Neuronal stem cell (in vitro differentiated cells): Measurements from ENCODE around the gene SH3PXD2A.

ENCODE experiments used
- DNase-seq: peaks from one replicate; pipeline ENCODE4 v3.0.0-alpha.2; 2013; ENCODE audit warnings: low spot score
- H2AFZ ChIP-seq: one replicate; pipeline ENCODE4 v1.6.1; 2013; ENCODE audit warnings: mild to moderate bottlenecking, low read length, inconsistent platforms
- H2AK5ac ChIP-seq: 2 replicates; pipeline ENCODE4 v1.6.1; 2013; ENCODE audit warnings: low read depth, mild to moderate bottlenecking, inconsistent platforms, low read length, moderate library complexity, mixed read lengths
- H2BK120ac ChIP-seq: 2 replicates; pipeline ENCODE4 v1.6.1; 2013; ENCODE audit warnings: low read depth, mild to moderate bottlenecking, inconsistent platforms, low read length, moderate library complexity, mixed read lengths
- H2BK12ac ChIP-seq: one replicate; pipeline ENCODE4 v1.6.1; 2013; ENCODE audit warnings: low read length, inconsistent platforms
- H2BK15ac ChIP-seq: 2 replicates; pipeline ENCODE4 v1.6.1; 2013; ENCODE audit warnings: mild to moderate bottlenecking, low read length, inconsistent platforms, mixed read lengths
- H2BK5ac ChIP-seq: one replicate; pipeline ENCODE4 v1.6.1; 2013; ENCODE audit warnings: inconsistent platforms, mild to moderate bottlenecking, low read length, moderate library complexity
- H3K14ac ChIP-seq: one replicate; pipeline ENCODE4 v1.6.1; 2013; ENCODE audit warnings: low read length, inconsistent platforms
- H3K18ac ChIP-seq: 2 replicates; pipeline ENCODE4 v1.6.1; 2013; ENCODE audit warnings: low read length, inconsistent platforms
- H3K23ac ChIP-seq: 2 replicates; pipeline ENCODE4 v1.6.1; 2013; ENCODE audit warnings: low read depth, mild to moderate bottlenecking, mixed read lengths, low read length, inconsistent platforms; ENCODE audit not compliant: poor library complexity
- H3K27ac ChIP-seq: replicated peaks from 3 replicates; pipeline ENCODE4 v1.5.1; 2013; ENCODE audit warnings: low read length, inconsistent platforms
- H3K27me3 ChIP-seq, 3 experiments: 2 replicates each; pipeline ENCODE4 v1.6.1; 2013; ENCODE audit warnings: low read length in 3 of 3, mild to moderate bottlenecking in 2 of 3, inconsistent platforms in 1 of 3, low read depth in 1 of 3, mixed read lengths in 1 of 3, moderate library complexity in 1 of 3; ENCODE audit not compliant: control insufficient read depth in 3 of 3, insufficient read depth in 3 of 3
- H3K36me3 ChIP-seq, 2 donors: replicated peaks in 1 of 2; 2 replicates each; pipeline ENCODE4 v1.6.1; 2013; ENCODE audit warnings: low read length in 2 of 2; ENCODE audit not compliant: control insufficient read depth in 2 of 2, insufficient read depth in 2 of 2
- H3K4ac ChIP-seq: 2 replicates; pipeline ENCODE4 v1.6.1; 2013; ENCODE audit warnings: inconsistent platforms, mild to moderate bottlenecking, low read length, moderate library complexity
- H3K4me1 ChIP-seq, 2 donors: 1 replicate in 1 of 2; 2 replicates in 1 of 2; pipeline ENCODE4 v1.6.1; 2013; ENCODE audit warnings: low read length in 2 of 2, low read depth in 1 of 2; ENCODE audit not compliant: control insufficient read depth in 2 of 2, insufficient read depth in 1 of 2
- H3K4me2 ChIP-seq: one replicate; pipeline ENCODE4 v1.6.1; 2013; ENCODE audit warnings: mild to moderate bottlenecking, low read length, inconsistent platforms; ENCODE audit not compliant: insufficient read depth, poor library complexity, severe bottlenecking
- H3K4me3 ChIP-seq, 2 donors: 2 replicates each; pipeline ENCODE4 v1.5.1; 2013; ENCODE audit warnings: low read length in 2 of 2, mild to moderate bottlenecking in 2 of 2, inconsistent platforms in 1 of 2, moderate library complexity in 1 of 2
- H3K79me1 ChIP-seq: one replicate; pipeline ENCODE4 v1.6.1; 2013; ENCODE audit warnings: low read depth, mild to moderate bottlenecking, inconsistent platforms, low read length, moderate library complexity
- H3K9ac ChIP-seq: one replicate; pipeline ENCODE4 v1.6.1; 2013; ENCODE audit warnings: mild to moderate bottlenecking, low read depth, low read length, inconsistent platforms; ENCODE audit not compliant: poor library complexity
- H3K9me3 ChIP-seq, 2 donors: replicated peaks in 1 of 2; 2 replicates each; pipeline versions ENCODE3 to v1.6.1; 2013; ENCODE audit warnings: low read length in 2 of 2, mild to moderate bottlenecking in 2 of 2, inconsistent platforms in 1 of 2, low read depth in 1 of 2, mixed read lengths in 1 of 2, moderate library complexity in 1 of 2; ENCODE audit not compliant: control insufficient read depth in 2 of 2, insufficient read depth in 1 of 2
- H4K8ac ChIP-seq: one replicate; pipeline ENCODE4 v1.6.1; 2013; ENCODE audit warnings: low read depth, mild to moderate bottlenecking, inconsistent platforms, low read length, moderate library complexity
- H4K91ac ChIP-seq: one replicate; pipeline ENCODE4 v1.6.1; 2013; ENCODE audit warnings: low read length, low read depth, mild to moderate bottlenecking, inconsistent platforms; ENCODE audit not compliant: poor library complexity
- WGBS, 2 donors: extraction: QIAGEN DNeasy Blood & Tissue Kit; methylation state at CpG; one replicate each; pipeline ENCODE4 v1.1.7; 2013; ENCODE audit warnings: missing lambda C conversion rate in 2 of 2, mixed read lengths in 1 of 2; ENCODE audit not compliant: insufficient read length in 2 of 2, insufficient replicate concordance in 1 of 2; ENCODE audit errors: extremely low coverage in 2 of 2; 5-methylcytosine and 5-hydroxymethylcytosine counted together

SH3PXD2A gene

DNA sequence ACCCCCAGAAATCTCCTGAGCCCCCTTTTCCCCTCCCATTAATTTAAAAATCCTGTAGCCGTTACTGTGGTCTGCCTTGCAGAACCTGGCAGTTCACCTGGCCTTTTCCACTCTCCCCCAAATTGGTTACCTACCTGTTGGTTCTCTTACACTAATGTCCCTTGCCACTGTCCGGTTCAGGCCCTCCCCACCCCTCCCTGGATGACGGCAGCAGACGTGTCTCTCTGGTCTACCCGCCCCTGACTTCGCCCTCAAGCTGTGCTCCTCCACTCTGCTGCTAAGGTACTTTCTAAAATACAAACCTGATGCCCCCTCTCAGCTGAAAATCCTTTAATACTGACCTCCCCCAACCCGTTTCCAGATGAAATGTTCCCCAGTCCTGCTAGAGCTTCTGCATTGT lies 15.6 kb upstream of the SH3PXD2A start:
- Histone ChIP-seq H3K23ac (no peak overlapping the region), H3K18ac (no peak overlapping the region), H4K8ac (no peak overlapping the region), H3K79me1 (no peaks in the 10 kb centered on the region), H2BK5ac (no peak overlapping the region), H3K36me3 (no peaks in the 10 kb centered on the region), H2BK15ac (no peak overlapping the region), H3K27ac (no peak overlapping the region), H3K4ac (no peak overlapping the region), H3K14ac (no peak overlapping the region), H3K4me1 (no peaks in the 10 kb centered on the region), H4K91ac (no peak overlapping the region), H2BK120ac (no peak overlapping the region), H2BK12ac (no peak overlapping the region), H3K9me3 (peaks cover 0 to under 1% of the 10 kb centered on the region in 2 donors), H3K9ac (no peak overlapping the region), H3K4me3 (no peak overlapping the region), H2AK5ac (no peak overlapping the region), H3K4me2 (no peak overlapping the region), H3K27me3 (no peaks in the 10 kb centered on the region), H2AFZ (peak overlapping the region; percentile 32)
- DNase-seq: no peak
- no CpG with 5 or more reads among the region's 7 CpGs for WGBS, 2 donors

DNA sequence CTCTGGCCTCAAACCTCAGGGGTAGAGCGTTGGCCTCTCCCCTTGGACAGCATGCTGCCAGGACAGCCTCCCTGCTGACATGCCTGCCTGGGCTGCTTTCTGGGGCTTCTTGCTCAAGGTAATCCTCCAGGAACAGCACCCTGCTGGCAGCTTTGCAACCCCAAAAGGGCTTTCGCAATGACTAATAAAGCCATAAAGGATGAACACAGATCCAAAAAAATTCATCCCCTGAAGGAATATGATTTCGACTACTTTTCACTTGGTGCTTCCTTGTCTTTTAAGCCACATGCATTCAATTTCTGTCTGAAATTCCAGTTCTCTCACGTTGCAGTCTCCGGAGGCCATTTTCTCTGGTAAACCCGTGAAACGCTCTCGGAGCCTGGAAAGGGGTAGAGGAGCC lies 15.1 kb upstream of the SH3PXD2A start:
- no peak overlapping the region for H3K4ac ChIP-seq
- H3K18ac ChIP-seq: no peak overlapping the region
- no peak overlapping the region for H3K14ac ChIP-seq
- no peak overlapping the region for H2BK5ac ChIP-seq
- H3K4me1 ChIP-seq: no peaks in the 10 kb centered on the region
- peaks cover 0 to 4% of the 10 kb centered on the region in 2 donors for H3K9me3 ChIP-seq
- no peak overlapping the region for H3K4me3 ChIP-seq
- no peak overlapping the region for H3K23ac ChIP-seq
- no peak overlapping the region for H4K8ac ChIP-seq
- H2AFZ ChIP-seq: peak overlapping the region; percentile 32
- H3K9ac ChIP-seq: no peak overlapping the region
- no peak overlapping the region for H3K4me2 ChIP-seq
- no peak overlapping the region for H2BK15ac ChIP-seq
- no peaks in the 10 kb centered on the region for H3K36me3 ChIP-seq
- no peak overlapping the region for H2AK5ac ChIP-seq
- H3K27ac ChIP-seq: no peak overlapping the region
- WGBS, 2 donors: no CpG with 5 or more reads among the region's 8 CpGs
- DNase-seq: no peak
- no peak overlapping the region for H2BK120ac ChIP-seq
- H3K79me1 ChIP-seq: no peaks in the 10 kb centered on the region
- H4K91ac ChIP-seq: no peak overlapping the region
- H3K27me3 ChIP-seq: no peaks in the 10 kb centered on the region
- no peak overlapping the region for H2BK12ac ChIP-seq

DNA sequence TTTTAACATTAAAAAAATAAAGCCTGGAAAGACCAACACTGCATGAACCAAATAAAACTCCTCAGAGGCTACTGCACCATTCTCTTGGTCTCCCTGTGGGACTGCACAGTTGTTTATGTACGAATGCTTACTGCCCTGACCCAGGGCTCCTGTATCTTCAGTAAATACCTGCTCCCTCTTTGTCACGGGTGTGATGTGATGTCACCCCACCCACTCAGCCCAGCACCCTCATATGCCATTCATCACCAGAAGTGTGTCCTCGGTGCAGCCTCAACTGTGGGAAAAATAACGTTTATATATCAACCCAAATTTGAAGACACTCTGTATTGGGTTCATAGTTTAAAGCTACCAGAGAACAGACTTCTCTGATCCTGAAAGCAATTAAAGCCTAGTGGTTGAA lies 14.0 kb upstream of the SH3PXD2A start:
- Histone ChIP-seq H3K4me2 (no peak overlapping the region), H3K23ac (no peak overlapping the region), H3K79me1 (no peaks in the 10 kb centered on the region), H3K4me3 (no peak overlapping the region), H3K27ac (no peak overlapping the region), H2AK5ac (no peak overlapping the region), H3K18ac (no peak overlapping the region), H2BK12ac (no peak overlapping the region), H3K4me1 (no peaks in the 10 kb centered on the region), H2BK5ac (no peak overlapping the region), H4K91ac (no peak overlapping the region), H3K27me3 (no peaks in the 10 kb centered on the region), H2AFZ (no peak overlapping the region), H3K9ac (no peak overlapping the region), H3K4ac (no peak overlapping the region), H2BK15ac (no peak overlapping the region), H4K8ac (no peak overlapping the region), H3K9me3 (peaks cover 3 to 11% of the 10 kb centered on the region in 2 donors), H3K36me3 (no peaks in the 10 kb centered on the region), H2BK120ac (no peak overlapping the region), H3K14ac (no peak overlapping the region)
- no CpG with 5 or more reads among the region's 4 CpGs for WGBS, 2 donors
- DNase-seq: no peak

DNA sequence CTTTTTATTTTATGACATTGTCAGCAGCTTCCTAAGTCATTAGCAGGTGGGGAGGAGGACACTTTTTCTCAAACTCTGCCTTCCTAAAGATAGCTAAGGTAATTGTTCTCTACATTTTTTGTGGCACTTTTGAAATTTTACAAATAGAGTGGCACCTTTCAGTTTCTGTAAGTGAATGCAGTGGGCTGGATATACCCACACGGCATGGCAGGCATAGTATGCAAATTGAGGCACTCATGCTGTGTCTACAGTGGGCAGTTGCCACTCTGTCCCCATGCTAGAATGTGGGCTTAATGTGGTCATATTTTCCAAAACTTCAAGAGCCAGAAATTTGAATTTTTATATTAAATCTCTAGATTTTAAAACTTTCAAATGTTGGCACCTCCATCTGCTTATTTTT lies 12.8 kb upstream of the SH3PXD2A start:
- Histone ChIP-seq H3K4me2 (no peak overlapping the region), H3K18ac (no peak overlapping the region), H2AK5ac (no peak overlapping the region), H3K23ac (no peak overlapping the region), H2BK12ac (no peak overlapping the region), H3K4me3 (no peak overlapping the region), H2BK5ac (no peak overlapping the region), H3K4ac (no peak overlapping the region), H2BK15ac (no peak overlapping the region), H3K79me1 (no peaks in the 10 kb centered on the region), H3K27me3 (no peaks in the 10 kb centered on the region), H3K27ac (no peak overlapping the region), H3K9me3 (peaks cover 3 to 11% of the 10 kb centered on the region in 2 donors), H3K36me3 (no peaks in the 10 kb centered on the region), H2BK120ac (no peak overlapping the region), H3K9ac (no peak overlapping the region), H3K4me1 (no peaks in the 10 kb centered on the region), H3K14ac (no peak overlapping the region), H4K91ac (no peak overlapping the region), H4K8ac (no peak overlapping the region), H2AFZ (no peak overlapping the region)
- WGBS, 2 donors: no CpG with 5 or more reads among the region's 1 CpG
- no peak for DNase-seq
